HepG2 (cell line): Measurements from ENCODE around the gene IDNK. TPM values are rescaled to one million over a fixed set of nuclear protein-coding genes. Genes with fewer than 3 reads are reported as not detected.

Source experiments
- ATF5 ChIP-seq: sonication (generic); formaldehyde crosslinking; IDR thresholded peaks from 2 replicates; pipeline ENCODE4 v1.4.0; 2020; ENCODE audit warnings: mild to moderate bottlenecking, low read depth, missing genetic modification reagents
- BRD4 ChIP-seq: sonication (generic); formaldehyde crosslinking; IDR thresholded peaks from 2 replicates; pipeline ENCODE4 v1.4.0; 2020; ENCODE audit warnings: missing genetic modification reagents
- CBX1 ChIP-seq: IDR thresholded peaks from one replicate; pipeline ENCODE4 v1.6.1; 2016; ENCODE audit warnings: antibody characterized with exemption, low read depth
- E2F5 ChIP-seq: sonication (generic); formaldehyde crosslinking; conservative IDR thresholded peaks from 2 replicates; pipeline ENCODE4 v1.4.0; 2020; ENCODE audit warnings: missing genetic modification reagents
- EEA1 ChIP-seq: sonication (generic); formaldehyde crosslinking; IDR thresholded peaks from 2 replicates; pipeline ENCODE4 v1.5.1; 2020; ENCODE audit warnings: mild to moderate bottlenecking, missing genetic modification reagents, borderline replicate concordance
- FOSL2 ChIP-seq: sonication (generic); formaldehyde crosslinking; IDR thresholded peaks from 2 replicates; pipeline ENCODE4 v1.4.0; 2020; ENCODE audit warnings: missing genetic modification reagents
- FOXO4 ChIP-seq: sonication (generic); formaldehyde crosslinking; conservative IDR thresholded peaks from 2 replicates; pipeline ENCODE4 v1.8.1; 2023; ENCODE audit warnings: missing genetic modification reagents
- HNF4A ChIP-seq: sonication (generic); formaldehyde crosslinking; IDR thresholded peaks from 2 replicates; pipeline ENCODE4 v1.4.0; 2020; ENCODE audit warnings: missing genetic modification reagents
- KDM2A ChIP-seq: sonication (generic); formaldehyde crosslinking; IDR thresholded peaks from 2 replicates; pipeline ENCODE4 v1.4.0; 2020; ENCODE audit warnings: low read depth, missing genetic modification reagents, borderline replicate concordance
- LCORL ChIP-seq, 2 experiments: fragments of 450-650 bp in 1 of 2; sonication (generic) in 1 of 2; formaldehyde crosslinking in 1 of 2; IDR thresholded peaks; 2 replicates each; pipeline versions ENCODE4 v1.5.0 to v1.6.1; 2017 to 2020; ENCODE audit warnings: antibody characterized with exemption in 1 of 2, missing genetic modification reagents in 1 of 2
- MEF2D ChIP-seq: sonication (generic); formaldehyde crosslinking; IDR thresholded peaks from 2 replicates; pipeline ENCODE4 v1.5.1; 2020; ENCODE audit warnings: mild to moderate bottlenecking, missing genetic modification reagents
- NAIF1 ChIP-seq: sonication (generic); formaldehyde crosslinking; IDR thresholded peaks from 2 replicates; pipeline ENCODE4 v1.5.0; 2020; ENCODE audit warnings: mild to moderate bottlenecking, missing genetic modification reagents, borderline replicate concordance
- PITX1 ChIP-seq: sonication (generic); formaldehyde crosslinking; IDR thresholded peaks from 2 replicates; pipeline ENCODE4 v1.5.1; 2020; ENCODE audit warnings: mild to moderate bottlenecking, missing genetic modification reagents
- POLR2AphosphoS5 ChIP-seq: IDR thresholded peaks from 2 replicates; pipeline ENCODE4 v1.6.1; 2012; ENCODE audit warnings: low read depth, low read length
- RAD21 ChIP-seq: fragments of 450-650 bp; formaldehyde crosslinking; IDR thresholded peaks from 2 replicates; pipeline ENCODE4 v1.5.0; 2020; ENCODE audit warnings: mild to moderate bottlenecking
- RBAK ChIP-seq: sonication (generic); formaldehyde crosslinking; IDR thresholded peaks from 2 replicates; pipeline ENCODE4 v1.5.1; 2020; ENCODE audit warnings: mild to moderate bottlenecking, missing genetic modification reagents
- ZBTB39 ChIP-seq: sonication (generic); formaldehyde crosslinking; IDR thresholded peaks from 2 replicates; pipeline ENCODE4 v1.5.0; 2020; ENCODE audit warnings: missing genetic modification reagents
- ZEB1 ChIP-seq: IDR thresholded peaks from 2 replicates; pipeline ENCODE4 v1.6.1; 2012; ENCODE audit warnings: mild to moderate bottlenecking, low read depth, inconsistent platforms; ENCODE audit not compliant: insufficient replicate concordance
- ZNF207 ChIP-seq: fragments of 450-650 bp; IDR thresholded peaks from 2 replicates; pipeline ENCODE4 v1.6.1; 2016; ENCODE audit warnings: antibody characterized with exemption, borderline replicate concordance
- ZNF225 ChIP-seq: sonication (generic); formaldehyde crosslinking; IDR thresholded peaks from 2 replicates; pipeline ENCODE4 v1.4.0; 2020; ENCODE audit warnings: mild to moderate bottlenecking, missing genetic modification reagents
- ZNF274 ChIP-seq: sonication (generic); formaldehyde crosslinking; IDR thresholded peaks from 2 replicates; pipeline ENCODE4 v1.5.1; 2020; ENCODE audit warnings: mild to moderate bottlenecking, missing genetic modification reagents
- ZNF468 ChIP-seq: sonication (generic); formaldehyde crosslinking; IDR thresholded peaks from 2 replicates; pipeline ENCODE4 v1.8.0; 2022; ENCODE audit warnings: mild to moderate bottlenecking, moderate library complexity, missing genetic modification reagents
- ZNF503 ChIP-seq: sonication (generic); formaldehyde crosslinking; IDR thresholded peaks from 2 replicates; pipeline ENCODE4 v1.4.0; 2020; ENCODE audit warnings: missing genetic modification reagents
- ZNF737 ChIP-seq: sonication (generic); formaldehyde crosslinking; IDR thresholded peaks from 2 replicates; pipeline ENCODE4 v1.5.0; 2020; ENCODE audit warnings: missing genetic modification reagents, mild to moderate bottlenecking, borderline replicate concordance
- ZNF788 ChIP-seq: sonication (generic); formaldehyde crosslinking; IDR thresholded peaks from 2 replicates; pipeline ENCODE4 v1.5.0; 2020; ENCODE audit warnings: mild to moderate bottlenecking, missing genetic modification reagents, borderline replicate concordance
- ZNF879 ChIP-seq: sonication (generic); formaldehyde crosslinking; IDR thresholded peaks from 2 replicates; pipeline ENCODE4 v1.8.1; 2023; ENCODE audit warnings: missing genetic modification reagents
- polyA plus RNA-seq, 8 experiments: library from polyadenylated mRNA; depleted of rRNA in 3 of 8; stranded (reverse) in 7 of 8; unstranded in 1 of 8; fragments of >200 nt; fragmentation: Illumina TruSeq in 4 of 8; extraction: Trizol in 4 of 8; gene quantifications; 2 replicates each; pipeline versions ENCODE4 v1.2.1 to v1.2.3, GENCODE V29; 2011 to 2016; ENCODE audit warnings: low read depth in 4 of 8, missing spikeins in 1 of 8, mixed read lengths in 1 of 8; ENCODE audit not compliant: insufficient read depth in 1 of 8
- total RNA-seq, 5 experiments: library from RNA; depleted of rRNA; stranded (reverse); fragments of >200 nt; fragmentation: Illumina TruSeq; extraction: Trizol; gene quantifications; 2 replicates each; pipeline ENCODE4 v1.2.3, GENCODE V29; 2016; ENCODE audit warnings: low read depth in 1 of 5

IDNK gene
- total and polyA plus RNA-seq, 2 of the 13 experiments (the other 11 are each of a cell fraction or from before 2014, with no cell fraction given): 3.1 to 4.8 TPM

- no peak for TF ChIP-seq ZNF503 (CRISPR knock-in tag)
- TF ChIP-seq EEA1 (CRISPR knock-in tag): no peak
- TF ChIP-seq POLR2AphosphoS5: peak; percentile 70
- no peak for TF ChIP-seq ZNF879 (CRISPR knock-in tag)
- TF ChIP-seq LCORL (IDR thresholded peaks at IDR 0.05): no peak
- TF ChIP-seq LCORL (CRISPR knock-in tag; IDR thresholded peaks at IDR 0.05): 0 out of 2 replicates have a peak, but pooled peaks have one; percentile 46
- TF ChIP-seq ZNF225 (CRISPR knock-in tag): no peak
- TF ChIP-seq ZEB1: no peak
- no peak for TF ChIP-seq RBAK (CRISPR knock-in tag)
- TF ChIP-seq E2F5: no peak
- no peak for TF ChIP-seq ATF5 (CRISPR knock-in tag)
- no peak for TF ChIP-seq RAD21 (CRISPR knock-in tag)
- peak; percentile 1; the same call in 1 of the 2 replicates for TF ChIP-seq ZNF788 (CRISPR knock-in tag)
- TF ChIP-seq KDM2A: no peak
- 0 out of 2 replicates have a peak, but pooled peaks have one; percentile 38 for TF ChIP-seq FOXO4 (CRISPR knock-in tag)
- no peak for TF ChIP-seq CBX1
- TF ChIP-seq PITX1 (CRISPR knock-in tag): peak; percentile 41
- TF ChIP-seq NAIF1 (CRISPR knock-in tag): no peak
- TF ChIP-seq HNF4A (CRISPR knock-in tag): peak; percentile 63; the same call in 1 of the 2 replicates
- no peak for TF ChIP-seq BRD4 (CRISPR knock-in tag)
- 0 out of 2 replicates have a peak, but pooled peaks have one; percentile 9 for TF ChIP-seq MEF2D
- no peak for TF ChIP-seq ZNF737 (CRISPR knock-in tag)
- TF ChIP-seq ZBTB39 (CRISPR knock-in tag): peak; percentile 74; the same call in 1 of the 2 replicates
- no peak for TF ChIP-seq ZNF207
- TF ChIP-seq ZNF468 (CRISPR knock-in tag): no peak
- no peak for TF ChIP-seq ZNF274 (CRISPR knock-in tag)
- no peak for TF ChIP-seq FOSL2
Measured at GRCh38 chr9:83623679-83624076, 735 bp downstream of the IDNK start (continued).
